Liver (tissue), 3 donors: Measurements from ENCODE around the gene TNF.

Source experiments
- CTCF ChIP-seq: fragments of 150-350 bp; IDR thresholded peaks from 2 replicates; pipeline ENCODE4 v1.5.1; 2017; ENCODE audit warnings: improper control_type of control experiment, low read depth, low read length; ENCODE audit not compliant: missing input control
- EGR1 ChIP-seq, 2 donors: IDR thresholded peaks; 2 replicates each; pipeline ENCODE4 v1.6.1; 2016 to 2018; ENCODE audit warnings: antibody characterized with exemption in 2 of 2, low read depth in 2 of 2
- FOXA2 ChIP-seq: IDR thresholded peaks from 2 replicates; pipeline ENCODE4 v1.6.1; 2016; ENCODE audit warnings: antibody characterized with exemption
- GABPA ChIP-seq, 2 donors: IDR thresholded peaks in 1 of 2; conservative IDR thresholded peaks in 1 of 2; 2 replicates each; pipeline ENCODE4 v1.6.1; 2016; ENCODE audit warnings: antibody characterized with exemption in 2 of 2, mild to moderate bottlenecking in 1 of 2, moderate library complexity in 1 of 2
- HNF4G ChIP-seq: IDR thresholded peaks from 2 replicates; pipeline ENCODE4 v1.6.1; 2016; ENCODE audit warnings: antibody characterized with exemption
- MAX ChIP-seq: IDR thresholded peaks from 2 replicates; pipeline ENCODE4 v1.6.1; 2016; ENCODE audit warnings: antibody characterized with exemption
- RAD21 ChIP-seq, 2 donors: IDR thresholded peaks; 2 replicates each; pipeline ENCODE4 v1.6.1; 2016; ENCODE audit warnings: antibody characterized with exemption in 2 of 2, mild to moderate bottlenecking in 2 of 2
- REST ChIP-seq: IDR thresholded peaks from 2 replicates; pipeline ENCODE4 v1.6.1; 2016; ENCODE audit warnings: antibody characterized with exemption, mild to moderate bottlenecking
- SP1 ChIP-seq: IDR thresholded peaks from 2 replicates; pipeline ENCODE4 v1.6.1; 2018; ENCODE audit warnings: antibody characterized with exemption, mild to moderate bottlenecking
- YY1 ChIP-seq: IDR thresholded peaks from 2 replicates; pipeline ENCODE4 v1.6.1; 2016; ENCODE audit warnings: antibody characterized with exemption, mild to moderate bottlenecking
- ZBTB33 ChIP-seq: IDR thresholded peaks from 2 replicates; pipeline ENCODE4 v1.6.1; 2016; ENCODE audit warnings: antibody characterized with exemption
- donor health status: healthy.
- donor health status: healthy.

- TF ChIP-seq MAX (no peak), CTCF (no peak), ZBTB33 (no peak), YY1 (no peak), RAD21 (IDR thresholded peaks at IDR 0.05) (no peak), EGR1 (IDR thresholded peaks at IDR 0.05; ENCODE audit: low read depth in 2 of 2) (no peak), REST (no peak), GABPA (IDR thresholded peaks at IDR 0.05 in 1 of 2, conservative IDR thresholded peaks at IDR 0.05 in 1 of 2) (no peak), FOXA2 (no peak), HNF4G (no peak), SP1 (no peak)
Observed at GRCh38 chr6:31588871-31589650, 13.7 kb downstream of the TNF start.
